Glutamatergic neuron (in vitro differentiated cells): ENCODE data around the gene ASPRV1. TPM values are rescaled to one million over a fixed set of nuclear protein-coding genes. Genes with fewer than 3 reads are reported as not detected.

Source experiments
- DNase-seq: peaks from one replicate; pipeline ENCODE4 v3.0.0; 2022
- H3K27ac Mint-ChIP-seq: one replicate; pipeline ENCODE4 v1.8.0; 2020; ENCODE audit warnings: mild to moderate bottlenecking, mixed read lengths, inconsistent platforms; ENCODE audit not compliant: unreplicated experiment
- H3K27me3 Mint-ChIP-seq: one replicate; pipeline ENCODE4 v1.8.0; 2020; ENCODE audit warnings: mild to moderate bottlenecking, moderate library complexity, mixed read lengths, inconsistent platforms; ENCODE audit not compliant: unreplicated experiment
- H3K36me3 Mint-ChIP-seq: one replicate; pipeline ENCODE4 v1.8.0; 2020; ENCODE audit warnings: mild to moderate bottlenecking, mixed read lengths, inconsistent platforms; ENCODE audit not compliant: unreplicated experiment
- H3K4me1 Mint-ChIP-seq: one replicate; pipeline ENCODE4 v1.8.0; 2020; ENCODE audit warnings: mild to moderate bottlenecking, low read depth, mixed read lengths, inconsistent platforms; ENCODE audit not compliant: unreplicated experiment
- H3K4me3 Mint-ChIP-seq: one replicate; pipeline ENCODE4 v1.8.0; 2020; ENCODE audit warnings: mild to moderate bottlenecking, mixed read lengths, inconsistent platforms; ENCODE audit not compliant: unreplicated experiment
- H3K9me3 Mint-ChIP-seq: one replicate; pipeline ENCODE4 v1.8.0; 2020; ENCODE audit warnings: mild to moderate bottlenecking, moderate library complexity, mixed read lengths, inconsistent platforms; ENCODE audit not compliant: unreplicated experiment
- total RNA-seq: library from RNA; stranded (reverse); fragmentation: NEBNext Ultra II Directional; extraction: Animal tissue kit (Norgen Biotek cat#: 25700); gene quantifications from one replicate; pipeline ENCODE4 v1.2.1, GENCODE V29; 2021; ENCODE audit not compliant: unreplicated experiment
- TF ChIP-seq, protein P1 (sequence below): fragments of 200-600 bp; sonication (generic); IDR thresholded peaks from one replicate; pipeline ENCODE4 v1.5.0; 2021; ENCODE audit not compliant: partially characterized antibody, unreplicated experiment

Gene ASPRV1
- total RNA-seq, 1 donor from 2014 or later = 2.5 TPM

- Mint-ChIP-seq H3K36me3 (peaks cover 4% of the 10 kb centered on the region), H3K9me3 (peaks cover 4% of the 10 kb centered on the region), H3K27me3 (peaks cover 1% of the 10 kb centered on the region), H3K4me1 (peaks cover 2% of the 10 kb centered on the region), H3K4me3 (no peak overlapping the region), H3K27ac (no peak overlapping the region)
- TF ChIP-seq, protein P1, sequence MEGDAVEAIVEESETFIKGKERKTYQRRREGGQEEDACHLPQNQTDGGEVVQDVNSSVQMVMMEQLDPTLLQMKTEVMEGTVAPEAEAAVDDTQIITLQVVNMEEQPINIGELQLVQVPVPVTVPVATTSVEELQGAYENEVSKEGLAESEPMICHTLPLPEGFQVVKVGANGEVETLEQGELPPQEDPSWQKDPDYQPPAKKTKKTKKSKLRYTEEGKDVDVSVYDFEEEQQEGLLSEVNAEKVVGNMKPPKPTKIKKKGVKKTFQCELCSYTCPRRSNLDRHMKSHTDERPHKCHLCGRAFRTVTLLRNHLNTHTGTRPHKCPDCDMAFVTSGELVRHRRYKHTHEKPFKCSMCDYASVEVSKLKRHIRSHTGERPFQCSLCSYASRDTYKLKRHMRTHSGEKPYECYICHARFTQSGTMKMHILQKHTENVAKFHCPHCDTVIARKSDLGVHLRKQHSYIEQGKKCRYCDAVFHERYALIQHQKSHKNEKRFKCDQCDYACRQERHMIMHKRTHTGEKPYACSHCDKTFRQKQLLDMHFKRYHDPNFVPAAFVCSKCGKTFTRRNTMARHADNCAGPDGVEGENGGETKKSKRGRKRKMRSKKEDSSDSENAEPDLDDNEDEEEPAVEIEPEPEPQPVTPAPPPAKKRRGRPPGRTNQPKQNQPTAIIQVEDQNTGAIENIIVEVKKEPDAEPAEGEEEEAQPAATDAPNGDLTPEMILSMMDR = no peak
- no peak for DNase-seq
Measured at GRCh38 chr2:69998761-69999160, 37.3 kb upstream of the ASPRV1 start.

DNA sequence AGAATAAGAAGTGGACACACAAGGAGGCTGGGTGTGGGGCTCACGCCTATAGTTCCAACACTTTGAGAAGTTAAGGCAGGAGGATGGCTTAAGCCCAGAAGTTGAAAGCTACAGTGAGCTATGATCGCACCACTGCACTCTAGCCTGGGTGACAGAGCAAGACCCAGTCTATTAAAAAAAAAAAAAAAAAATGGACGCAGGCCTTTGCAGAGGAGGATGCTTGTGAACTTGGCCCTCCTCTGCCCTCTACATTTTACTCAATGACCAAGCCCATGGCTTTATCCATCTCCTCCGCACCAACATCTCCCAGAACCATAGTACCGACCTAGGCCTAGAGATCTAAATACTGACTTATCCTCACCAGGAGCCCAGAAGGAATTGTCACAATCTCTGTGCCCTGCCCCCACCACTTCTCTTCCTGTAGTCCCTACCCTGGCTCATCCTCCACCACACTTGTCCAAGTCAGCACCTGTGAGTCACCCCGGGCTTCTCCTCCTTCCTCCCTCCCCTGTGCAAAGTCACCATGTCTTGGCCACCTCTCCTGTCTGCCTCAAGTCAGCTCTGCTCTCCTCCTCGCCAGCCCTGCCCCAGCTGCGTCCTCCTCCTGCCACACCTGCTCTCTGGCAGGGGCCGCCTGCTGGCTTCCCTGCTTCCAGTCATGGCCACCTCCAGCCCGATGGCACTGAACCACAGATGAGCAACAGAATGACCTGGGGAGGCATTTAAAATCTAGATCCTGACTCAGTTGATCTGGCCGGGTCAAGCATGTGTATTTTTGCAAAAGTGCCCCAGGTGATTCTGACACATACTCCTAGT lies 35.8 kb upstream of the ASPRV1 start:
- Mint-ChIP-seq H3K4me3 (no peak overlapping the region), H3K9me3 (peaks cover 4% of the 10 kb centered on the region), H3K27ac (peak overlapping the region; percentile 55), H3K27me3 (no peaks in the 10 kb centered on the region), H3K4me1 (peaks cover 2% of the 10 kb centered on the region), H3K36me3 (peaks cover 4% of the 10 kb centered on the region)
- TF ChIP-seq, protein P1 = no peak
- DNase-seq = no peak

DNA sequence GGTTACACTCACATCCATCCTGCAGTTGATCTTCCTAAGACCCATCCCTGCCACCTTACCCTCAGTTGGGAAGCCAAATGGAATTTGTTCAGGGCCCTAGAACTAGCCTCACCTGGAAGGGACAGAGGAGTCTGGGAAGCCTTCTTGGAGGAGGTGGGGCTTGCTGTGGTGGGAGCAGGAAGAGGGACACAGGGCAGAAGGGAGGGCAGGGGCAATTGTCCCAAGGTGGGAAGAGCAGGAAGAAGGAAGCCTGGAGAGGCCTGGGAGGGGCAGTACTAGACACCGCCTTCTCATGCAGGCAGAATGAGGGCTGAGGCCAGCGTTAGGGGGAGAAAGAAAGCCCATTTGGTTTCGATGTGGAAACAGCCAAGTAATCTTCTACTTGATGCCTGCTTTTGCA lies 34.1 kb upstream of the ASPRV1 start:
- Mint-ChIP-seq H3K4me3 (no peak overlapping the region), H3K9me3 (peaks cover 4% of the 10 kb centered on the region), H3K36me3 (peaks cover 4% of the 10 kb centered on the region), H3K4me1 (peaks cover 2% of the 10 kb centered on the region), H3K27ac (no peak overlapping the region), H3K27me3 (no peaks in the 10 kb centered on the region)
- TF ChIP-seq, protein P1 = no peak
- DNase-seq = no peak

- peaks cover under 1% of the 10 kb centered on the region for H3K27me3 Mint-ChIP-seq
- peaks cover 4% of the 10 kb centered on the region for H3K36me3 Mint-ChIP-seq
- peak overlapping the region; percentile 9 for H3K27ac Mint-ChIP-seq
- DNase-seq = no peak
- peaks cover 4% of the 10 kb centered on the region for H3K9me3 Mint-ChIP-seq
- TF ChIP-seq, protein P1 = no peak
- H3K4me3 Mint-ChIP-seq = no peak overlapping the region
- peaks cover 2% of the 10 kb centered on the region for H3K4me1 Mint-ChIP-seq
Measured at GRCh38 chr2:69994166-69994565, 32.7 kb upstream of the ASPRV1 start.

GRCh38 chr2:69993708-69994107 lies 32.3 kb upstream of the ASPRV1 start:
- H3K4me1 Mint-ChIP-seq = peaks cover 2% of the 10 kb centered on the region
- H3K27ac Mint-ChIP-seq = peak overlapping the region; percentile 9
- peak overlapping the region; percentile 8 for H3K4me3 Mint-ChIP-seq
- H3K27me3 Mint-ChIP-seq = peaks cover 2% of the 10 kb centered on the region
- H3K9me3 Mint-ChIP-seq = peaks cover 4% of the 10 kb centered on the region
- TF ChIP-seq, protein P1 = no peak
- H3K36me3 Mint-ChIP-seq = peaks cover 4% of the 10 kb centered on the region
- DNase-seq = no peak
